ENCODE measurements around the gene AJAP1.

DNA sequence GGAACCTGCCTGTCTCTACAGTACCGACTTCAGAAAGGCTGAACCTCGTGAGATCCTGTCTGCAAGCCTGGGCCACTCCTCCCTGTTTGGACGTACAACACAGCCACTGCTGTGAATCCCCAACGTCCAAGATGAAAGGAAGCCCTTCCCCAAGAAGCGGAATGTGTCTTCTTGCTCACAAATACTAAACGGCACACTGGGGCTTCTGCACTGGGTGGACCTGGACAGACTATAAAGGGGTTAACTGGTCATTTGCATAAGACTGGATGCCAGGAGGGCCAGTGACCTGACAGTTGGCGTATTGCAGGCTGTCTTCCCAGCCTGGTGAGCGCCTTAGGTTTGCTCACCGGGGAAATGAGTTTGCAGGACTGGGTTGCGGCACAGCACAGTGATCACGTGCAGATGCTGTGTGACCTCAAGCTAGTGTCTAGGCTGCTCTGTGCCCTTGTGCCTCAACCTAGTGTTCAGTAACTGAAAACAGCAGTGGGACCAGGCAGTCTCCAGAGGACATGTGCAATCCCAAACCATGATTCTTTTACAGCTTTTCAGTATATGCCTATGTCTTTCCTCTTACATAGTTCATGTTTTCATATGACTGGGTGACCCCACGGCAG is 19.5 kb upstream of the AJAP1 start:
- no peak for TF ChIP-seq SNAI2 (CRISPR knock-in tag; IDR thresholded peaks at IDR 0.05)
- no peak for TF ChIP-seq CSDC2 (CRISPR knock-in tag; IDR thresholded peaks at IDR 0.05)
- TF ChIP-seq BACH2 (CRISPR knock-in tag; IDR thresholded peaks at IDR 0.05; ENCODE audit: borderline replicate concordance) = no peak
- TF ChIP-seq ISL1 (CRISPR knock-in tag; IDR thresholded peaks at IDR 0.05) = no peak
- TF ChIP-seq, protein P1, sequence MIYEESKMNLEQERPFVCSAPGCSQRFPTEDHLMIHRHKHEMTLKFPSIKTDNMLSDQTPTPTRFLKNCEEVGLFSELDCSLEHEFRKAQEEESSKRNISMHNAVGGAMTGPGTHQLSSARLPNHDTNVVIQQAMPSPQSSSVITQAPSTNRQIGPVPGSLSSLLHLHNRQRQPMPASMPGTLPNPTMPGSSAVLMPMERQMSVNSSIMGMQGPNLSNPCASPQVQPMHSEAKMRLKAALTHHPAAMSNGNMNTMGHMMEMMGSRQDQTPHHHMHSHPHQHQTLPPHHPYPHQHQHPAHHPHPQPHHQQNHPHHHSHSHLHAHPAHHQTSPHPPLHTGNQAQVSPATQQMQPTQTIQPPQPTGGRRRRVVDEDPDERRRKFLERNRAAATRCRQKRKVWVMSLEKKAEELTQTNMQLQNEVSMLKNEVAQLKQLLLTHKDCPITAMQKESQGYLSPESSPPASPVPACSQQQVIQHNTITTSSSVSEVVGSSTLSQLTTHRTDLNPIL (CRISPR knock-in tag; IDR thresholded peaks at IDR 0.05; ENCODE audit: low read depth) = no peak
- no peak for TF ChIP-seq PPARA (CRISPR knock-in tag; IDR thresholded peaks at IDR 0.05; ENCODE audit: borderline replicate concordance)
